ENCODE results near the gene CITED2.
A peak's percentile ranks its signal among the peaks of the same experiment; 100 is the strongest.

CITED2 gene

DNA sequence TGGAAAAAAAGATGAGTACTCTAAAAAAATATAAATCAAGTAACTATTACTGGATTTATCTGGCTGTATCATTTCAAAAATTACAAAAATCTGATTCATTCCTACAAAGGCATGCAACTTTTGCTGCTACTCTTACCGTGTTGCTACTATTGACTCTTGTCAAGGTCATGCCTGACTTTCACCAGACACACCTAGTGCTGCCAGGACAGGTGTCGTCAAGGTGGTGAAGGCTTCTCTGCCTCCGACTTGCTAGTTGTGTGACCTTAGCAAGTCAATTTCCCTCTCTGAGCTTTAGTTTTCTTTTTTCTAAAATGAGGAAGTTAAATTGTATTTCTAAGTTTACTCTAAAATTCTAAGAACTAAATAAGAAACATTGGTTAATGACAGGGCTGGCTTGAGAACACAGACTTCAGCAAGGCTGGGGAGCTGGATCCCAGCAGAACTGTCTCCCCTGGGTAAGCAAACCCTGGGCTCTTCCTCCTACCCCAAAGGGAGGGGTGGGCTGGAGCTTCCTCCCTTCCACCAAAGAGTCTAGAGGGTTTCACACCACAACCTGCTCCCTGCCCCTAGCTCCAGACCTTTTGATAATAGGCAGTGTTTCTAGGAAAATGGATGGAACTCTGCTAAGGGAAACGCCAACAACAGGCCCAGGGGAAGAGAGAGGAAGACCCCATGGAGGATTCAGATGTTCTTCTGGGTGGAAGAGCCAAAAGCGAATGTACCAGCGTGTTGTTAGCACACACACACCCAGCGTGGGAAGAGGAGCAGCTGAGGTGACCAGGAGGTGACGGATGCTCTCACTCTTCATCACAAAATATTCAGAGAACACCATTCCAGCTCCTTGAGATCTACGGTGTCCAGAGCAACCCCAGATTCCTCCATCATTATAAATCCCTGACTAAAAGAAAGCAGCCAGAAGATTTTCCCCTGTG is 47.9 kb upstream of the CITED2 start:
- H3K4me1 ChIP-seq (ENCODE audit: control insufficient read depth, insufficient read depth, low read length), result no peaks in the 10 kb centered on the region
- TF ChIP-seq ZNF837 (tag by site-specific recombination; IDR thresholded peaks at IDR 0.05), result no peak
- TF ChIP-seq ZNF792 (tag by site-specific recombination; IDR thresholded peaks at IDR 0.05), result no peak
- POLR2A ChIA-PET, result interaction anchor here (0.6 kb wide), 1 partner anchor 94 kb away, joined by 4 read pairs; no protein-coding TSS in a partner anchor
- H3K4me3 ChIP-seq (ENCODE audit: low read depth, low read length), result no peak overlapping the region
- no peak overlapping the region for H3K27ac ChIP-seq (ENCODE audit: extremely low read depth, low read depth, low read length)
- CTCF ChIA-PET, result interaction anchor here (0.9 kb wide), 1 partner anchor 53 kb away, joined by 3 read pairs; no protein-coding TSS in a partner anchor
- H3K9me3 ChIP-seq (ENCODE audit: control insufficient read depth, insufficient read depth, low read depth, low read length), result no peaks in the 10 kb centered on the region
- no peaks in the 10 kb centered on the region for H3K36me3 ChIP-seq (ENCODE audit: control insufficient read depth in 2 of 2, insufficient read depth in 1 of 2, low read length in 2 of 2)

DNA sequence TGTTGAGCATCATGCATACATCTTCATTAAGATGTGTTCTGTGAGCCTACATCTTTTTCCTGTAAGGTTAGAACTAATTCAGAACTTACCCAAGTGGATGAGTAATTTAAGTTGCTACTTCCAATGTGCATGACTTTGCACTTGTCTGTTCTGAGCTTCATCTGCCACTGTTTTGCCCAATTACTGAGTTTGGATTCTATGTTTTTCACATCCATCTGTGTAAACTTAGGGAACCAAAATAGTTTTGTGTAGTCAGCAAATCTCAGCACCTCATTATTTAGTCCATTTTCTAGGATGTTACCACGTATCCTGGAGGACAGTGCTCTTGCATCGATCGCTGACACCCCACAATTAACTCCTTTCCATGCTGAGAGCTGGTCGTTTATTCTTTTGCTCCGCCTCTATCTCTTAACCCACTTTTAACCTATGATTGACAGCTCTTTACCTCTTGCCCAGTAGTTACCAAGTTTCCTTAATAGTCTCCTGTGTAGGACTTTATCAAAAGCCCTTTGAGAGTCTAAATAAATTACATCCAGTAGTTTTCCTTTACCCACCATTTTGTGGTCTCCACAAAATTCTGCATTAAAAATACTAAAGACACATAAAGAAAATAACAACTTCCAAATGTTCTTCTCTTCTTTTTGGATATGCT is 44.2 kb upstream of the CITED2 start:
- TF ChIP-seq SETDB1 (IDR thresholded peaks at IDR 0.05; ENCODE audit: insufficient read length, low read length) (peak; percentile 17), ZNF37A (tag by site-specific recombination; IDR thresholded peaks at IDR 0.05) (no peak)
- Histone ChIP-seq H3K36me3 (ENCODE audit: control insufficient read depth in 2 of 2, insufficient read depth in 1 of 2, low read length in 2 of 2) (no peaks in the 10 kb centered on the region), H3K9me3 (ENCODE audit: control insufficient read depth, insufficient read depth, low read depth, low read length) (no peaks in the 10 kb centered on the region), H3K27ac (ENCODE audit: extremely low read depth, low read depth, low read length) (no peak overlapping the region), H3K4me3 (ENCODE audit: low read depth, low read length) (no peak overlapping the region), H3K4me1 (ENCODE audit: control insufficient read depth, insufficient read depth, low read length) (no peaks in the 10 kb centered on the region; the same call in 1 of the 2 replicates)
- ChIA-PET CTCF (no interaction called here), POLR2A (interaction anchor here (0.8 kb wide), 1 partner anchor 11 kb away, joined by 4 read pairs; no protein-coding TSS in a partner anchor)

DNA sequence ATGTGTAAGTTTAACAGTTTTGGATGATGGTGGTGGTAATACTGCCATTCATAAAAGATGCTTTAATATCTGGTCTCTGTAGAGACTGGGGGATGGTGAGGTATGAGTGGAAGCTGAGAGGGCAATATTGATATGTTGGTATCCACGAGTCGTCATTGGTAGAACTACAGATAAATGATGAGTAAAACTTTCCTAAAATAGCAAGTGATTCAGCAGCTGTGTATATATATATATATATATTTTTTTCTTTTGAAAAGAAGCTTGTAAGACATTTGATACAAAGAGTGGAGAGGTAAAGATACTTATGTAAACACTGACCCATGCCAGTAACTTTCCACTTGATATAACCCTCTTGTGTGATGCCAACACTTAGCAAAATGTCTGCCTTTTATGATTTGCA is 41.7 kb upstream of the CITED2 start:
- Histone ChIP-seq H3K4me1 (ENCODE audit: control insufficient read depth, insufficient read depth, low read length) (no peaks in the 10 kb centered on the region; the same call in 1 of the 2 replicates), H3K9me3 (ENCODE audit: control insufficient read depth, insufficient read depth, low read depth, low read length) (no peaks in the 10 kb centered on the region), H3K36me3 (ENCODE audit: control insufficient read depth in 2 of 2, insufficient read depth in 1 of 2, low read length in 2 of 2) (no peaks in the 10 kb centered on the region), H3K27ac (ENCODE audit: extremely low read depth, low read depth, low read length) (no peak overlapping the region), H3K4me3 (ENCODE audit: low read depth, low read length) (no peak overlapping the region)
- TF ChIP-seq ZNF175 (tag by site-specific recombination; IDR thresholded peaks at IDR 0.05) (no peak), ZNF324 (tag by site-specific recombination; IDR thresholded peaks at IDR 0.05) (no peak)
- TF ChIP-seq, protein P1, sequence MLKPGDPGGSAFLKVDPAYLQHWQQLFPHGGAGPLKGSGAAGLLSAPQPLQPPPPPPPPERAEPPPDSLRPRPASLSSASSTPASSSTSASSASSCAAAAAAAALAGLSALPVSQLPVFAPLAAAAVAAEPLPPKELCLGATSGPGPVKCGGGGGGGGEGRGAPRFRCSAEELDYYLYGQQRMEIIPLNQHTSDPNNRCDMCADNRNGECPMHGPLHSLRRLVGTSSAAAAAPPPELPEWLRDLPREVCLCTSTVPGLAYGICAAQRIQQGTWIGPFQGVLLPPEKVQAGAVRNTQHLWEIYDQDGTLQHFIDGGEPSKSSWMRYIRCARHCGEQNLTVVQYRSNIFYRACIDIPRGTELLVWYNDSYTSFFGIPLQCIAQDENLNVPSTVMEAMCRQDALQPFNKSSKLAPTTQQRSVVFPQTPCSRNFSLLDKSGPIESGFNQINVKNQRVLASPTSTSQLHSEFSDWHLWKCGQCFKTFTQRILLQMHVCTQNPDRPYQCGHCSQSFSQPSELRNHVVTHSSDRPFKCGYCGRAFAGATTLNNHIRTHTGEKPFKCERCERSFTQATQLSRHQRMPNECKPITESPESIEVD (tag by site-specific recombination; IDR thresholded peaks at IDR 0.05), result no peak
- ChIA-PET POLR2A (no interaction called here), CTCF (interaction anchor here (0.6 kb wide), 1 partner anchor 246 kb away, joined by 3 read pairs; no protein-coding TSS in a partner anchor)

DNA sequence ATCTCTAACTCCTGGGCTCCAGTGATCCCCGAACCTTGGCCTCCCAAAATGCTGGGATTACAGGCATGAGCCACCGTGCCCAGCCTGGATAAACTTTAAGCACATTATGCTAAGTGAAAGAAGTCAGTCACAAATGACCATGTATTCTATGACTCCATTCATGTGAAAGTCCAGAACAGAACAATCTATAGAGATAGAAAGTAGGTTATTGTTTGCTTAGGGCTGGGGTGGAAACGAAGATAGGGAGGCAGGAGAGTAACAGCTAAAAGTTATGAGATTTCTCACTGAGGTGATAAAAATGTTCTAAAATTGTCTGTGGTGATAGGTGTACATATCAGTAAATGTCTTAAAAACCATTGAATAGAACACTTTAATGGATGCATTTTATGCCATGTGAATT is 40.9 kb upstream of the CITED2 start:
- ChIA-PET CTCF (interaction anchor here (1.1 kb wide), 1 partner anchor 138 kb away, joined by 3 read pairs; no protein-coding TSS in a partner anchor), POLR2A (no interaction called here)
- TF ChIP-seq ZBTB17 (tag by site-specific recombination; IDR thresholded peaks at IDR 0.05), result peak; percentile 38; the same call in 1 of the 2 replicates
- TF ChIP-seq, protein P2, sequence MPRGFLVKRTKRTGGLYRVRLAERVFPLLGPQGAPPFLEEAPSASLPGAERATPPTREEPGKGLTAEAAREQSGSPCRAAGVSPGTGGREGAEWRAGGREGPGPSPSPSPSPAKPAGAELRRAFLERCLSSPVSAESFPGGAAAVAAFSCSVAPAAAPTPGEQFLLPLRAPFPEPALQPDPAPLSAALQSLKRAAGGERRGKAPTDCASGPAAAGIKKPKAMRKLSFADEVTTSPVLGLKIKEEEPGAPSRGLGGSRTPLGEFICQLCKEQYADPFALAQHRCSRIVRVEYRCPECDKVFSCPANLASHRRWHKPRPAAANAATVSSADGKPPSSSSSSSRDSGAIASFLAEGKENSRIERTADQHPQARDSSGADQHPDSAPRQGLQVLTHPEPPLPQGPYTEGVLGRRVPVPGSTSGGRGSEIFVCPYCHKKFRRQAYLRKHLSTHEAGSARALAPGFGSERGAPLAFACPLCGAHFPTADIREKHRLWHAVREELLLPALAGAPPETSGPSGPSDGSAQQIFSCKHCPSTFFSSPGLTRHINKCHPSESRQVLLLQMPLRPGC (tag by site-specific recombination; IDR thresholded peaks at IDR 0.05), result no peak
- TF ChIP-seq ZNF549 (tag by site-specific recombination; IDR thresholded peaks at IDR 0.05), result no peak
- Histone ChIP-seq H3K4me1 (ENCODE audit: control insufficient read depth, insufficient read depth, low read length) (no peaks in the 10 kb centered on the region; the same call in 1 of the 2 replicates), H3K36me3 (ENCODE audit: control insufficient read depth in 2 of 2, insufficient read depth in 1 of 2, low read length in 2 of 2) (no peaks in the 10 kb centered on the region), H3K27ac (ENCODE audit: extremely low read depth, low read depth, low read length) (no peak overlapping the region), H3K9me3 (ENCODE audit: control insufficient read depth, insufficient read depth, low read depth, low read length) (no peaks in the 10 kb centered on the region), H3K4me3 (ENCODE audit: low read depth, low read length) (no peak overlapping the region)
